Pulmonary artery endothelial cell (primary cell): ENCODE data around the gene CRACDL. TPM values are rescaled to one million over a fixed set of nuclear protein-coding genes. Genes with fewer than 3 reads are reported as not detected.
"Not testable (repeated sequence)": the region's sequence is repeated elsewhere in the genome, so short reads cannot be mapped to it uniquely, and the experiment has no call there.

Experiments used
- DNase-seq: peaks from one replicate; pipeline ENCODE4 v3.0.0-alpha.2; 2011; ENCODE audit warnings: low read depth, low spot score
- total RNA-seq: library from RNA; depleted of rRNA; stranded (reverse); fragments of >200 nt; gene quantifications from 2 replicates; pipeline ENCODE4 v1.2.3, GENCODE V29; 2014

CRACDL gene
- total RNA-seq, 1 donor from 2014 or later: 9.9 TPM

DNA sequence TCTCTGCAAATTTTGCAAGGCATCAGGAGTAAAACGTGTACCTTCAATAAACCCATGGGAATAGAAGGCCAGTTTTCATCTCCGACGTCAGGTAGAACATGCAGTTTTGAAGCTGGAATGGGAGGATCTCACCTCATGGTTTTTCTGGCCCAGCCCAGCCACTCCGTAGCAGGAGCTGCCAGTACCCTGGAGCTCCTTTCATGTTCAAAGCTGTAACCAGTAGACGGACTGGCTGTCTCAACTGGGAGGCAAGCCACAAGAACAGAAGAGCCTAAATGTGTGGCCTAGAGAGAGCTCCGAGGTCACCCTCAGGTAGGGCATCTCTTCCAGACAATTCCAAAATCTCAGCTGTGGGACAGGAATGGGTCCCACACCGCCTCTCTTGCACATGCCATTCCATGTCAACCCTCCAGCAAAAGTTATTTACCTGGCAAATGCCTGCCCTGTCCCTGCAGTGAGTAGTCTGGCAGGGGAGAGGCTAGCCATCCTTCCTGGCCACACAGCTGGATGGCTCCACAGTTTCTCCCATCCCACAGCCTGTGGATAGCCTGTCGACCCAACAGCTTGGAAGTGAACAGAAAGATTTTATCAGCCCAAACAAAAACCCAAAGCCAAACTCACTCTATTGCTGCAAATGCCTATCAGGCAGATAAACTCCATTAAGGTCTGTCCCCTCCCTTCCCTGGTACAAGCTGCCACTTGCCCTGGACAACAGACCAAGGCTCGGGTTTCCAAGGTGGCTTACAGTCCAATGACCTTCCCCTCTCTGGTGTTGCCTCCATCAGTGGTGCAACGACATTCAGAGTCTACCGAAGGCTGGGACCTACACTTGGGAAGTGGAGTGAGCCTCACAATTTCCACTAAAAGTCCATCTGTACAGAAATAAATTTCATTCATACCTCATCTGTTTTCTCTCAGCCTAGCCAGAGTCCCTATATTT, 27.8 kb downstream of the CRACDL start:
- no peak for DNase-seq

DNA sequence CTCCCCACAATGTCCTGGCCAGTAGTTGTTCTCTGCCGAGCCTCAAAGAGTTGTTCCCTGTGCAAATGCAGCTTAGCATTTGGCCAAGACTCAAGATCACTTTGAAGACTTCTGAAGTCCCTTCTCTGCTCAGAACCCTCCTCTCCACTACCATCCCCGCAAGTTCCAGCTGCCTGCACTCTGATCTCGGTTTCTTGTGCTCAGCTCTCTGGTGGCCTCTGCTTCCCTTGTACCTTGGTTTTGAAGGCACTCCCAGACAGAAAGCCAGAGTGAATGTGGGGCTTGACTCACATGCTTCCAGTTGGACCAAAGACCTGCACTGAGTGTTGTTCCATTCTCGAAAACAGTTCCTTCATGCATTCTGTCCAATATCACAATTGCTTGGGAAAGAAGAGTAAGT, 28.6 kb downstream of the CRACDL start:
- no peak for DNase-seq

DNA sequence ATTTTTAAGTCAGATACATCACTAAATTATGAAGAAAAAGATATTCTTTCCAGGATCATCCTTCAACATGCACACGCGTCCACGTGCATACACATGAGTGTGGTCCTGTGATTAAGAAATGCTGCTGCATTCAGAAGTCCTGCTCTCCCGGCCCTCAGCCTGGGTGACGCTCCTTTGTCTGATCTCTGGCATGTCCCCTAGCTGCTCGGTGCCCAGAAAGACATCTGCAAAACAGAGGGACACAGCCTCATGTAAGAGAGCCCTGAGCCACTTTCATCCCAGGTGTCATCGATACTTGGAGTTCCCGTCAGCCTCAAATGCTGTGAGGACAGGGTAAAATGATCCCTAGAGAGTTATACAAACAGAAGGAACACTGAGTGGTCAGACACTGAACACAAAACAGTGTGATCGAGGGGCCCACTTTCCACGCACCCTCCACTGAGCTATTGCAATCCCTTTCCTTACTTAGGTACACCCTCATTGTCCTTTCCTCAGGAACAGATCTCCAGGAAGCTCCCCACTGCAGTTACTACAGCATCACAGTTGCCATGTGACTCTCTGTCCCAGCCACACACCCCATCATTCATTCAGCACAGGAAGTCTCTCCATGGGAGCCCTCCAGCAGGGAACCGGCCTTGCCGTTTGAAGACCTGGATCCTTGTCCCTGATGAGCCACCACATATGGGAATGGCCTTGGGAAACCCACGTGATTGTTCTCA, 32.1 kb downstream of the CRACDL start:
- DNase-seq: no peak

DNA sequence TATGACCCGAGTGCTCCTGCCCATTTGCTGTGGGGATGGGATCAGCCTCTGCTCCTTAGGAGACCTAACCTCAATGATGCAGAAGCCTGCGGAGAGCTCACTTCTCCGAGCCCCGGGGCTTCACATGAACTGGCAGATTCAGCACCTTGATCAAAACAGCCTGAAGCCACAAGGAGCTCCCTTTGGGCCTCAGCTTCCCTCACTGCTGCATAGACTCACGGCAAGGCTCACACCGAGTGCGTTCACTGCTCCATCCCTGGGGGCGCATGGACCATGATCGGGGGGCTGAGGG, 33.0 kb downstream of the CRACDL start:
- DNase-seq: no peak

DNA sequence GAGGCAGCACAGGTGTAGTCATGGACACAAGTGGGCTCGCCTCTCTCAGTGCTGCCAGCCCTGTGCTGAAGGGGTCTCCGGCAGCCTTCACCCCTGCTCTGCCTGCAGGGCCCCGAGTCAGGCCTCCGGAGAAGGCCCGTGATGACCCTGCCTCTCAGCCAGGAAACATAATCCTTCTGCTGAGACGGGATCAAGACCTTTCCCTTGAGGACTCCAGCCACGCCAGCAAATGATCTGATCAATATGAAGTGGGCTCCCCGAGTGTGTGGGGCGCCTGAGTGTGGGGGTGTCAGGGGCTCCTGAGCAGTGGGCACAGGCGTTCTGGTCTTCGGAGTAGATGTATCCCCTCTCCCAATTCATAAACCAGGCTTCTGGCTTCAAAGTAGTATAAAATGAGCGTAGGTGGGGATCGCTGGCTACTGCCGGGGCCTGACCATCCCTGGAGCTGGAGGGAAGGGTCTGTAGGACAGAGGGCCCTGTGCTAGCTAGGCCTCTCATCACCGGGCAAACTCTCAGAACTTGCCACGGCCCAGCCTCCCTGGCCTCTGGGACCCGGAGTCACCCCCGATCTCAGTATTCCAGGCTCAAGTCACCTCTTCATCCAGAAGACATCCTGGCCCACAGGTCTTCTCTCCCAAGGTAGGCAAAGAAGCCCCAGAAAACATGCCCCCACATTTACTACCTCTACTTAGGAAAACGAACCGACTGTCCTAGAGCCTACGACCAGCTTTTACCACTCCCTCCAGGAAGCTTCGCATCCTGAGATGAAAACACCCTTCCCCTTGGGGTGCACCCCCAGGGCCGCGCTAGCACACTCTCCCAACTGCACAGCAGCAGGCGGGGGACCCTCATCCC, 33.6 kb downstream of the CRACDL start:
- no peak for DNase-seq

DNA sequence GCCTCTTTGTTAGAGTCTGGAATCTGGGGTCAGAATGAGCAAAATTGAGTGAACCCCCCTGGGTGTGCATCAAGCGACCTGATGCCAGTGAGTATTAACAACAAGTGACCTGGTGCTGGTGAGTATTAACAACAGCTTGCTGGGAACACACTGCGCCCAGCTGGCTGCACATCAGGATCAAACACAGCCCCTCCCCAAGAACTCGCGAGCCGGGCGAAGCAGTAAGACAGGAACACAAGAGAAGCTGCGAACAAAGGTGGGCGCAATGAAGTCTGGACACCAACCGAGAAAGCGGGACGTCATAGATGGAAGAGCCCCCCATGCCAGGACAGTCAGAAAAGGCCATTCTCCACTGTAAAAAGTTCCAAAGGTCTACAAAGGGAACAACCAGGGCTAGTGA, 34.3 kb downstream of the CRACDL start:
- DNase-seq: no peak

DNA sequence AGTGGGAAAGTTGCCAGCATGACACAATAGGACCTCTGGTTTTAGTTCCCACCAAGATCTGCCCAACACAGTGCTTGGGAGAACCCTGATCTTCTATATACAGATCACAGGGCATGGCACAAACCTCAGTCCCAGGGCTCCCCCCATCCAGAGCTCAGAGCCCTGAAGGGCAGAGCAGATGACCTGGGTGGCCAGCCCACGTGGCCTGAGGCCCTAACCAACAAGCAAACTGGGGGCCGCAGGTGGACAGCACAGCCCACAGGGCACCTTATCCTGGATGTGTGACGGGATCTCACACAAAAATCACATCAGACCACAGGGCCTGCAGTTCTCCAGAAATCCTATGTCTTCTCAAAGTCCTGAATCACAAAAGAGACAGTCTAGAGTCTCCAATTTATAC, 34.7 kb downstream of the CRACDL start:
- no peak for DNase-seq

DNA sequence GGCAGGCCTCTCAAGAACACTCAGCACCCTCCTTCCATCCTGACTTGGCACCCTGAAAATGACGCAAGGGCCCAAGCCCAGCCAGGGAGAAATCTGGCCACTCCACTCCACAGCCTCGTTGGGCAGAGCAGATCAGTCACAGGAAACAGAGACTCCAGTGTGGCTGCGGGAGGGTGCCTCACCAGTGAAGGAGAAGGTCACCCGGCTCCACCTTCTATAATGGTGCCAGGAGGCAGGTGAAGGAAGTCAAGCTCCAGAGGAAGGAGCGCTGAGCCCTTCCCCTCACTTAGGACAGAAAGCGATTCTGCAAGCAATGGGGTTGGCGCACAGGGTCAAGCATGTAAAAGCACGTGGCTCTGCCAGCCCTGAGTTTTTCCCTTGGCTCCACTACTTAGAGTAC, 35.3 kb downstream of the CRACDL start:
- no peak for DNase-seq

DNA sequence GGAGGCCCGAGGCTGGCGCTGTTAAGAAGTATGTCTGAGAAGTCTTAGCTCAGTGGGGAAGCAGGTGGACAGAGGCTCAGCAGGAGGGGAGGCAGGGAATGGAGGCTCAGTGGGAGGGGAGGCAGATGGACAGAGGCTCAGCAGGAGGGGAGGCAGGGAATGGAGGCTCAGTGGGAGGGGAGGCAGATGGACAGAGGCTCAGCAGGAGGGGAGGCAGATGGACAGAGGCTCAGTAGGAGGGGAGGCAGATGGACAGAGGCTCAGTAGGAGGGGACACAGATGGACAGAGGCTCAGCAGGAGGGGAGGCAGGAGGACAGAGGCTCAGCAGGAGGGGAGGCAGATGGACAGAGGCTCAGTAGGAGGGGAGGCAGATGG, 36.3 kb downstream of the CRACDL start:
- DNase-seq: not testable (repeated sequence)

DNA sequence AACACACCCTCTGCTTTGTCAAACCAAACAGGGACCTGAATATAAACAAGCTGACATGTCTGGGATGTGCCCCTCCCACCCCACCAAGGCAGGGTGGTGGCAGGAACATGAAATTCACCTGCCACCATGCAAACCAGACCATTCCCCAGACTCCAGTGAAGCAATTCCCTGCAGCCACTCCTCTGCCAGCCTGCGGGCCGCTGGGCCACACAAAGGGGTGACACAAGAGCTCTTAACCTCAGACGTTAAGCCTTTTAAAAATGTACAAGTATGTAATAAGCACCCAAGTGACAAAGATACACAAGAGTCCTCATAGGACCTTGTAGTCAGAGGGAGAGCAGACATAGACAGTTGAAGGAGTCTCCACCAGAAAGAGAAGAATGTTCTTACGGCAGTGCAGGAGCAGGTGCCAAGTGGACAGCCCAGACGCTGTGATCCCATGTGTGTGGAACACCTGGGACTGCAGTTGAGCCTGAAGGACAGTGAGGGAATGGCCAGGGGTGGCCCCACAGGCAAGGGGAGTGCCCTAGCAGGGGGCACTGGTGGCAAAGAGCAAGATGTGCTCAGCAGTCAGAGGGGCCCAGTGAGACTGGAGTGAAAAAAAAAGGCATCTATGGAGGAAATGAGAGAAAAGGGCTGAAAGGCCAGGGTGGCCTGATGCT, 36.9 kb downstream of the CRACDL start:
- no peak for DNase-seq

DNA sequence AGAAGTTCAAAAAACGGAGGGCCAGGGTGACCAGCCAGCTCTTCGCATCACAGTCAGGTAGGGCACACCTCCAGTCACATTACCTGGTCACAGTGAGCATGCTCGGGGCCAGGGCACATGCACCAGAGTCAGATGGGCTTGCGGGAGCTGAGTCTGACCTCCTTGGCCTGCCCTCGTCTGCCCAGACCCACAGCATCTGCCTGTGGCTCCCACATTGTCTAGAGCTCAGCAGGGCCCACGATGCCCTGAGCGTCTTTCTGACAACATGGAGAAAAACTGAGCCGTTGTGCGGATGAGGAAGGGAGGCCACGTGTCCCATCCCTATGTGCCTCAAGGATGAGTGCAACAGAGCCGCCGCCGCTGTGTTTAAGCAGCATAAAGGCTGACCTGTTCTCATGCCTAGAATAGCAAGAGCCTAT, 37.6 kb downstream of the CRACDL start:
- DNase-seq: no peak

DNA sequence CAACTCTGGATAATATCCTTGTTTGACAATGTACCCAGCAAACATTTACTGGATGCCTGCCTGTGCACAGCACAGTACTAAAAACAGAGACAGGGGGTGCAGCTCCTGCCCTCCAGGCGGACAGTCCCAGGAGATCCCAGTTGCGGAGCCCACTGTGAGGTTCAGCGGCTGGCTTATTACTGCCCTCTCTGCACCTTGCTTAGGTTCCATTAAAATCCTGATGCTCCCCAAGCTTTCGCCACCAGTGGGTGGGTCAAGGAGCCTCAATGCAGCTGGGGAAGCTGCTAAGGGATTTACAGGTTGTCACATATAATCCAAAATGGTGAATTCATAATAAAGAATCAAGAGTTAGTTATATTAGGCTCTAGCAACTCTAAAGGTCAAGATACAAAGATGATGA, 38.3 kb downstream of the CRACDL start:
- no peak for DNase-seq

DNA sequence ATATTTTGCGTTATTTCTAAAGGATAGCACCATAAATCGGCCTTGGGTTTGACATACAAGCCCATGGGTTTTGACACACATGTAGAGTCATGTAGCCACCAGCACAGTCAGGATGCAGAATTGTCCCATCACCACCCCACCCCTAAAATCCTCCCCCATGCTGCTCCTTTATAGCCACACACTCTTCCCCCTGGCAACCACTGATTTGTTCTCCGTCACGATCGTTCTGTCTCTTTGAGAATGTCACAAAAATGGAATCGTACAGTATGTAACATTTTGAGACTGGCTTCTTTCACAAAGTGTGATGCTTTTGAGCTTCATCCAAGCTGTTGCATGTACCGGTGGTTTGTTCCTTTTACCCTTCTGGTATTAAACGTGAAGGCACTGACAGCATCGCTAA, 39.1 kb downstream of the CRACDL start:
- DNase-seq: no peak

DNA sequence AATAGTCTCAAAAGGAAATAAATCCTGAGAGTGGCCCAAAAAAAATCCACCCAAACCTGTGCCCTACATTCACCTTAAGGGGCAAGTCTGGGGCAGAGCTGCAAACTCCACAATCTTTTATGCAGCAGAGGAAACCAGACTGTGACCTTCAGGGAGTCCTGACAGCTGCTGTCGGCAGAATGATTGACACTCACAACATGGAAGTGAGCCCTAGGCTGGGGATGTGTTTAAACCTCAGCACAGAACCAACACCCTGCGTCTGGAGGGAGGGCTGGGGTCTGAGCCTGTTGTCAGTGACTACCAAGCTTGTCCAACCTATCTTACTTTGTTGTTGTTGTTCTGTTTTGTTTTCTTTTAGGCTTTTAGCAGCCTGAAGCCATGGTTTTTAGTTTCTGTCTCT, 39.6 kb downstream of the CRACDL start:
- no peak for DNase-seq

DNA sequence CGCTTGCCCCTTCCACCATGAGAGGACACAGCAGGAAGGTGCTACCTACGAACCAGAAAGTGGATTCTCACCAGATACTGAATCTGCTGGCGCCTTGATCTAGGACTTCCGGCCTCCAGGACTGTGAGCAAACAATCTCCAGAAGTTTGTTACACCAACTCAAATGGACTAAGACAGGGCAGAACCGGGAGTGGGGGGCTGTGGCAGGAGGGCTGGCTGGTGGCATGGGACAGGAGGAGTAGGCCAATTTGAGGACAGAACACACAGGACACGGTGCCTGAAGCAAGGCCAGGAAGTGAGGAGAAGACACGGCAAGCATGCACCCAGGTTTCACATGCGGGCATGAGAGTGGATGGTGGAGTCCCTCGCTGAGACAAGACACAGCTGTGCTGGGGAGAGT, 40.1 kb downstream of the CRACDL start:
- no peak for DNase-seq

DNA sequence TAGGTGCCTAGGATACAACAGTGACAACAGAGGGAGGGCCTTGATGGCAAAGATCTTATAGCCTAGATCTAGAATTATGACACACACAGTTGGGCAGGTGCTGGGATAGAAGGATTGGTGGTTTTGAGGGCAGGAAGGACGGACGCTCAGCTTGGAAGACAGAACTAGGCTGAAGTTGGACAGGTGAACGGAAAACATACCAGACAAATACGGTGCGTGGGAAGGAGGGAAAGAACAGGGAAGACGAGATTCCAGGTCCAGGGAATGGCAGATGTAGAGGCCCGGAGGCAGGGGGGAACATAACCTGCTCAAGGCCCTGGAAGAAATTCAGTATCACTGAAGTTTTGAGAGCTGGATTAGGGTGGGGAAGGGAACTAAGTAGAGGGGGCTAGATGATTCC, 40.8 kb downstream of the CRACDL start:
- no peak for DNase-seq

DNA sequence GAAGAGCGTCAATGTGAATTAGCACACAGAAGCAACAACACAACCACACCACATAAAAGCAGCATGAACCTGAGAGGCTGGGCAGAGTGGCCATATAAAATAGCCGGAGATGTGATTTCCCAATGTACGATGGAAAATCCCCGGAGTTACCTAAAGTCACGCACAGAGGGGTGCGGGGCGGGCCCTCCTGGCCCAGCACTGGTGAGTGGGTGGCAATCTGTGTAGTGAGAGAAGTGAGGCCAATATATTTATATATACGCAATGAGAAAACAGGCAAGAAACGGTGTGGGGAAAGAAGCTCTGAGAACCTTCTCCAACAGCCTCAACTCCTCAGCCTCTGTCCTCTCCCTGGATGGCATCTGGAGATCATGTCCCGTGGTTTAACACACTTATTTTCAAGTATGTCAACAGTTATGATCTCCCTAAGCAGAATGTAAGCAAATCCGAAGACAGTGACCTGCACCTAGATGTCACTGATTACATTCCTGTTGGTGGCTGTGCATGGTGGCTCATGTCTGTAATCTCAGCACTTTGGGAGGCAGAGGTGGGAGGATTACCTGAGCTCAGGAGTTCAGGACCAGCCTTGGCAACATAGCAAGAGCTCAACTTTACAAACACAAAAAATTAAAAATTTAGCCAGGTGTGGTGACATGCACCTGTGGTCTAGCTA, 41.6 kb downstream of the CRACDL start:
- DNase-seq: no peak

DNA sequence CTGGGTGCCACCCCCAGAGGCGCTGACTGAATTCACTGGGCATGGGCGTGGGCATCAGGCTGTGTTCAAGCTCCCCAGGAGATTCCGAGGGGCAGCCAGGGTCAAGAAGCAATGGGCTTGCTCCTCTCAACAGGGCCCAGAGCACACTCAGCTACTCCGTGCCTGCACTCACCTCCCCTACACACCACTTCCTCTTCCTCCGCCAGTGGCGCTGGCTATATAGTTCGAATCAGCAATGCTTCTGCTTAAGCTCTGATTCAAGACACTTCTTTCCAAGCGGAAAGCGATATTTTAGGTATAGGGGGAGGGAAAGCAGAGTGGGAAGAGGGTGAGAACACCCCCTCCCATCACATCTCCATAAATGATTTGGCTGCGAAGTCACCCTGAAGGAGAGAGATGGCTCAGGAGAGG, 42.1 kb downstream of the CRACDL start:
- no peak for DNase-seq

DNA sequence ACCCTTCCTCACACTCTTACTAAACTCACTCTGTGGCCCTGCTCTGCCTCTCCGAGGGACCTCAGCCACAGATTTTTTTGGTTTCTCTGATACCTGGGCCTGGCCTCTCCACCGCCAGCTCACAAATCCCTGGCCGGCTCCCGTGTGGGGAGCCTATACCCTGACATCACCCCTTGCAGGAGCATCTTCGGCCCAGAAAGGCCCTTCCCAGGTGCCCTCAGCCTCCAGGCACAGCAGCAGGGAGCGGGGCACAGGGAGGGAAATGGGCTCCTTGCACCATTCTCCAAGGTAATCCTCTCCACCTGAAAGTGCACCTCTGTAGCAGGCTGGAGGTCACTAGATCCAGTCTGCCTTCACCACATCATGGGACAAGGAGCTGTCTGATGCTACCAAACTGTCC, 43.2 kb downstream of the CRACDL start:
- DNase-seq: no peak

DNA sequence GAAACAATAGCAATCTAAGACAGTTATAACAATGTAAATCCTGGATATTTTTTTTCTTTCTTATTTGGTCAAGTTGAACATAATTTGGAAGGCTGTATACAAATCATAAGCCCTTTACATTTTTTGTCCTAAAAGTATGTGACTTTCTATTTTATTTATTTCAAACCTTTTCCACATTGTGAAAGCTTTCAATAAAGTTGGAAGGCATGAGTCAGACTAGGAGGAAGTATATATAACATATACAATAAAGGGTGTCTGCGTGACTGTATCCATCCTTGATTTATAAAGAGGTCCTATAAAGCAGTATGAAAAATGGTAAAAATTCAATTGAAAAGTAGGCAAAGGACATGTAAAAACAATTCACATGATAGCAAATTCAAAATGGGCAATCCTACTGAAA, 44.4 kb downstream of the CRACDL start:
- DNase-seq: no peak

DNA sequence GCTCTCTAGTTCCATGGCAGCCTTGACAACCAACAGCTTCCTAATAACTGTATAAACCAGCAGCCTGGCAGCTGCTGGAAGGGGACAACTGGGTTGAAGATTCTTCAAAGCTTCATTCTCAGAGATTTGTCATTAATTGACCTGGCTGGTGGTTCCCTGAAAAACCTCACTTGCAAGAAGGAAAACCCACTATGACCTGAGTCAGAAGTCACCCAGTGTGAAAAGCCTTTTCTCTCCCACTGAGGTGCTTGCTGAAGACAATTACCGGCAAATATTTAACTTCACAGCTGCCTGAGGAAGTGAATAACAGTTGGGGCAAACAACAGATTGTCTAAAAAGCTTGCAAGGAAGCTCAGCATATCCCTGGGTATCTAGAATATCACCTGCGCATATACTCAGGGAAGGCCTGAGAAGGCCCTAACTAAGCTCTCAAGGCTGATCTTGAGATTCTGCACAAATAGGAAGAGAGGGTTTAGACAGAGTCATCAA, 49.9 kb downstream of the CRACDL start:
- DNase-seq: no peak
